Lung (tissue), 12 donors: ENCODE measurements around the gene DHCR7. TPM values are rescaled to one million over a fixed set of nuclear protein-coding genes. Genes with fewer than 3 reads are reported as not detected.

Experiments
- ATAC-seq: fragments of 200-7000 bp; cut with Tn5 transposase; one replicate; pipeline ENCODE4 v1.9.1; 2020; ENCODE audit warnings: moderate number of reproducible peaks; ENCODE audit not compliant: insufficient read depth, low FRiP score
- DNase-seq, 3 donors: peaks; one replicate each; pipeline ENCODE4 v3.0.0-alpha.2; 2013 to 2017
- H3K27ac ChIP-seq, 2 donors: one replicate each; pipeline ENCODE4 v1.5.1; 2013; ENCODE audit warnings: mild to moderate bottlenecking in 2 of 2, moderate library complexity in 2 of 2, control low read depth in 1 of 2, inconsistent platforms in 1 of 2, low read depth in 1 of 2, low read length in 1 of 2
- H3K27me3 ChIP-seq, 3 donors: one replicate each; pipeline ENCODE4 v1.5.1; 2013; ENCODE audit warnings: low read length in 2 of 3; ENCODE audit not compliant: control insufficient read depth in 3 of 3, insufficient read depth in 3 of 3
- H3K36me3 ChIP-seq, 4 donors: one replicate each; pipeline ENCODE4 v1.5.1; 2013; ENCODE audit warnings: low read length in 4 of 4, mild to moderate bottlenecking in 1 of 4, moderate library complexity in 1 of 4; ENCODE audit not compliant: control insufficient read depth in 4 of 4, insufficient read depth in 4 of 4
- H3K4me1 ChIP-seq, 5 donors: one replicate each; pipeline ENCODE4 v1.5.1; 2013; ENCODE audit warnings: low read length in 5 of 5, mild to moderate bottlenecking in 2 of 5, moderate library complexity in 1 of 5; ENCODE audit not compliant: control insufficient read depth in 5 of 5, insufficient read depth in 5 of 5
- H3K4me3 ChIP-seq: one replicate; pipeline ENCODE4 v1.5.1; 2013; ENCODE audit warnings: mild to moderate bottlenecking, control low read depth, moderate library complexity
- H3K9ac ChIP-seq, 2 donors: one replicate each; pipeline ENCODE4 v1.5.1; 2013; ENCODE audit warnings: low read length in 2 of 2, control low read depth in 1 of 2; ENCODE audit not compliant: insufficient read depth in 1 of 2
- H3K9me3 ChIP-seq, 4 donors: one replicate each; pipeline ENCODE4 v1.5.1; 2013; ENCODE audit warnings: low read length in 3 of 4, mild to moderate bottlenecking in 1 of 4, moderate library complexity in 1 of 4; ENCODE audit not compliant: control insufficient read depth in 4 of 4, insufficient read depth in 3 of 4
- WGBS, 2 donors: extraction: QIAGEN DNeasy Blood & Tissue Kit; methylation state at CpG; one replicate each; pipeline ENCODE4 v1.1.7; 2013; 5-methylcytosine and 5-hydroxymethylcytosine counted together
- polyA plus RNA-seq, 2 donors: library from polyadenylated mRNA; stranded (reverse); fragments of 200-250 nt; gene quantifications; one replicate each; pipeline ENCODE4 v1.2.1, GENCODE V29; 2013
- total RNA-seq, 2 donors: library from RNA; depleted of rRNA in 1 of 2; stranded (reverse); fragments of >200 nt in 1 of 2; gene quantifications; one replicate each; pipeline ENCODE4 v1.2.1, GENCODE V29; 2014 to 2021
- TF ChIP-seq, protein P1 (sequence below): IDR thresholded peaks from 2 replicates; pipeline ENCODE4 v1.5.1; 2012; ENCODE audit warnings: mild to moderate bottlenecking; ENCODE audit errors: control extremely low read depth, extremely low read depth
- donor health status: control.
- donor health status: control.
- donor health status: Bipolar disorder and iron deficiency.
- donor health status: healthy.
- donor health status: DM: yes; HTN: yes; CAD: no.

Gene DHCR7
- total and polyA plus RNA-seq, 4 donors: 41.2 to 138 (median 68.1) TPM

DNA sequence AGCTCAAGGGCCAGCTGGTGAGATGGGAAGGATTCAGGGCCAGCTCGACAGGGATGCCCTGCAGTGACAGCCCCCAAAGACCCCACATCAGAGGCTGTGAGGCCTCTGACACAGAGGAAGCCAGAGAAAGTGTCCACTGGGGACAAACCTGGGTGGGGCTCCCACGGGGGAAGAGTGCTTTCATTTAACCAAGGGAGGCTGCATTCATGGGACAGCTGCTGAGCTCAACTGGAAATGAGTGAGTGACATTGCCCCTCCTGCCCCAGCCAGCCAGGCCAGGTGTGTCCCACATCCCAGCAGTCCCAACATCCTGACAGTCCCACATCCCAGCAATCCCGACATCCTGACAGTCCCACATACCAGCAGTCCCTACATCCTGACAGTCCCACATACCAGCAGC is 61.0 kb downstream of the DHCR7 start:
- no peak overlapping the region for H3K4me3 ChIP-seq
- TF ChIP-seq, protein P1, sequence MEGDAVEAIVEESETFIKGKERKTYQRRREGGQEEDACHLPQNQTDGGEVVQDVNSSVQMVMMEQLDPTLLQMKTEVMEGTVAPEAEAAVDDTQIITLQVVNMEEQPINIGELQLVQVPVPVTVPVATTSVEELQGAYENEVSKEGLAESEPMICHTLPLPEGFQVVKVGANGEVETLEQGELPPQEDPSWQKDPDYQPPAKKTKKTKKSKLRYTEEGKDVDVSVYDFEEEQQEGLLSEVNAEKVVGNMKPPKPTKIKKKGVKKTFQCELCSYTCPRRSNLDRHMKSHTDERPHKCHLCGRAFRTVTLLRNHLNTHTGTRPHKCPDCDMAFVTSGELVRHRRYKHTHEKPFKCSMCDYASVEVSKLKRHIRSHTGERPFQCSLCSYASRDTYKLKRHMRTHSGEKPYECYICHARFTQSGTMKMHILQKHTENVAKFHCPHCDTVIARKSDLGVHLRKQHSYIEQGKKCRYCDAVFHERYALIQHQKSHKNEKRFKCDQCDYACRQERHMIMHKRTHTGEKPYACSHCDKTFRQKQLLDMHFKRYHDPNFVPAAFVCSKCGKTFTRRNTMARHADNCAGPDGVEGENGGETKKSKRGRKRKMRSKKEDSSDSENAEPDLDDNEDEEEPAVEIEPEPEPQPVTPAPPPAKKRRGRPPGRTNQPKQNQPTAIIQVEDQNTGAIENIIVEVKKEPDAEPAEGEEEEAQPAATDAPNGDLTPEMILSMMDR: no peak
- peaks cover 0 to 13% (median 0%) of the 10 kb centered on the region in 4 donors for H3K9me3 ChIP-seq
- peaks cover 0 to 11% (median 3%) of the 10 kb centered on the region in 5 donors for H3K4me1 ChIP-seq
- no peaks in the 10 kb centered on the region for H3K36me3 ChIP-seq
- no peak overlapping the region for H3K9ac ChIP-seq
- WGBS, 2 donors: 83 to 84% methylated on average over 3 of the region's 3 CpGs
- peaks cover 0 to 7% (median 0%) of the 10 kb centered on the region in 3 donors for H3K27me3 ChIP-seq
- H3K27ac ChIP-seq: no peak overlapping the region
- no peak for ATAC-seq
- DNase-seq: peak in 1 of 3 donors; percentile 8

DNA sequence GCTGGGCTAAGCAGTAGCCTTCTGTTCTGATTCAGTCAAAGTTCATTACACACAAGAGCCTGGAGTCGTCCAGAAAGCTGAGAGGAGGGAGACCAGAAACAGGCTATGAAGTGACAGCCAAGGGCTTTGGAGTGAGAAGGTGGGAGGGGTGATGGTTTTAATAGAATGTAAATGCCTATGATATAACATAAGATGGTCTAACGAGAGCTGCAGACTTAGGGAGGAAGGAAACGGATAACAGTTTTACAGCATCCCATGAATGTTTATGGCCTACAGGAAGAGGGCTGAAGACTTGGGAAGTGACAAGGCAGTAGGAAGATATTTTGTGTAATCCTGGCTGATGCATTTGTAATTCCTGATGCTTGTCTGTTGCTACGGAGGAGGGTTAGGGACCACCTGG is 62.0 kb downstream of the DHCR7 start:
- peaks cover 0 to 7% (median 0%) of the 10 kb centered on the region in 3 donors for H3K27me3 ChIP-seq
- peaks cover 0 to 1% (median 0%) of the 10 kb centered on the region in 5 donors for H3K4me1 ChIP-seq
- peaks cover 0 to 18% (median 0%) of the 10 kb centered on the region in 4 donors for H3K9me3 ChIP-seq
- WGBS, 2 donors: 44 to 52% methylated on average over 4 of the region's 4 CpGs
- ATAC-seq (no peak), DNase-seq (no peak)
- no peak overlapping the region for H3K4me3 ChIP-seq
- H3K27ac ChIP-seq: no peak overlapping the region
- TF ChIP-seq, protein P1: no peak
- H3K36me3 ChIP-seq: no peaks in the 10 kb centered on the region
- H3K9ac ChIP-seq: no peak overlapping the region

DNA sequence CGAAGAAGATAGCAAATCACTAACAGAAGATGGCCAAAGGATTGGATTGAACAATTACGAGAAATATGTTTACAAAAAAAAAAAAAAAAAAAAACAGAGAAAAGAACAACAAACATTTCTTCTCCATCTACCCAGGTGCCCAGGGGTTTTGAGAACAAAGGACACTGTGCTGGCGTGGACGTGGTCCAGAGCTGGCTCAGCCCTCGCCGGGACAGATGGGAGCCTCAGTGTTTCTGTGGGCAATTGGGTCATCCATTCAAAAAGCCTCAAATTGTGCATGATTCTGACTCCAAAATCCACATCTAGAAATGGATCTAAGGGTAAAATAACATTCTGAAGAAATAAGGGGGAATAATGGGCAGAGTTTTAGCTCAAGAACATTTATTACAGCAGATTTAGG is 63.1 kb downstream of the DHCR7 start:
- no peak overlapping the region for H3K4me3 ChIP-seq
- no peak for ATAC-seq
- whole genome bisulfite sequencing, 2 donors: 88 to 90% methylated on average over 6 of the region's 6 CpGs
- H3K9me3 ChIP-seq: peaks cover 0 to 21% (median 0%) of the 10 kb centered on the region in 4 donors
- no peak overlapping the region for H3K9ac ChIP-seq
- H3K27ac ChIP-seq: no peak overlapping the region
- H3K36me3 ChIP-seq: no peaks in the 10 kb centered on the region
- TF ChIP-seq, protein P1: no peak
- H3K27me3 ChIP-seq: peaks cover 0 to 4% (median 0%) of the 10 kb centered on the region in 3 donors
- DNase-seq: no peak
- no peaks in the 10 kb centered on the region for H3K4me1 ChIP-seq

DNA sequence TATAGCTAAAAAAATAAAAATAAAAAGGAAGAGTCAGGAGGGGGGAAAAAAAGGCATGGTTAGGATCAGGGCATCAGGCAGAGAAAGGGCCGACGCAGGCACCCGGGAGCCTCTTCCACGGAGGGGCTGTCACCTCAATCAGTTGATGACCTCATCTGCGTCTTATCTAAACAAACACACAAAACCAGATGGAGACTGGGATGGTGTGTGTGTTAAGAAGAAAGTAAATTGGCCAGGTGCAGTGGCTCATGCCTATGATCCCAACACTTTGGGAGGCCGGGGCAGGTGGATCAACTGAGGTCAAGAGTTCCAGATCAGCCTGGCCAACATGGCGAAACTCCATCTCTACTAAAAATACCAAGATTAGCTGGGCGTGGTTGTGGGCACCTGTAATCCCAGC is 63.6 kb downstream of the DHCR7 start:
- DNase-seq (no peak), ATAC-seq (no peak)
- Histone ChIP-seq H3K27ac (no peak overlapping the region), H3K4me1 (no peaks in the 10 kb centered on the region), H3K9me3 (peaks cover 0 to 21% (median 0%) of the 10 kb centered on the region in 4 donors), H3K4me3 (no peak overlapping the region), H3K9ac (no peak overlapping the region), H3K27me3 (peaks cover 0 to 4% (median 0%) of the 10 kb centered on the region in 3 donors), H3K36me3 (no peaks in the 10 kb centered on the region)
- TF ChIP-seq, protein P1: no peak
- 67 to 81% methylated on average over 8 of the region's 8 CpGs for WGBS, 2 donors
